ENCODE data around the gene DNMT3A.
A peak's percentile ranks its signal among the peaks of the same experiment; 100 is the strongest.

DNMT3A gene

DNA sequence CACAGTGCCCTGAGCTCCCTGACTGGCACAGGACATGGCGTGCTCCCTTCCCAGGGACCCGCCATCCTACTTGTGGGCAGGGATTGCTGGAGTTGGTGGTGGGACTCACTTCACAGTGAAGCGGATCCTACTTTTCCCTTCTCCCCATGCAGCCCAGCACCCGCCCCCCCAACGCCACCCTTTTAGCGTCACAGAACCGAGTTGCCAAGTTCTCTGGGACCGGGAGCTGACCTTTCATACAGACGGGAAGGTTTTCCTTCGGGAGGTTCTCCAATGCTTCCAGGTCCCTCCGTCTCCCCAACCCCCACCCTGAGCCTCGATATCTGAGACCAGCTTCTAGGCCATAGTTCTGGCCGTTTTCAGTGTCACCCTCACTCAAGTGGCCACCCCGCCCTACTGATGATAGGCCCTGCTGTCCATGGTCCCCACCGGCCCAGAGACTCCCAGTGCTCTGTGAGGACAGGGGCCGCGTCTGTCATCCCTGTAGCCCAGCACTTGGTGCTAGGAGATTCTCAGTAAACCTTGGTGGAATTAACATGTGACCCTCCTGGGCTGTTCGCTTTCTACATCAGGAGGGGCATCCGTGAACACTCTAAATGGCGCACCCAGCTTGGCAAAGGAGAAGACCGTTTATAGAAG lies 1.6 kb upstream of the DNMT3A start:
- no peaks in the 10 kb centered on the region for H3K36me3 ChIP-seq (ENCODE audit: insufficient read depth, low read length)
- no peak overlapping the region for H3K27ac ChIP-seq (ENCODE audit: low read length)
- peaks cover 21% of the 10 kb centered on the region for H3K79me2 ChIP-seq (ENCODE audit: insufficient read depth, low read length)
- peaks cover 25% of the 10 kb centered on the region for H3K4me1 ChIP-seq (ENCODE audit: insufficient read depth, low read length)
- no peak overlapping the region for H3K9ac ChIP-seq (ENCODE audit: low read depth, low read length)
- H3K27me3 ChIP-seq (ENCODE audit: insufficient read depth, low read length, poor library complexity), result peaks cover 3% of the 10 kb centered on the region
- peaks cover 18% of the 10 kb centered on the region for H4K20me1 ChIP-seq (ENCODE audit: insufficient read depth, low read length)
- no peaks in the 10 kb centered on the region for H3K9me3 ChIP-seq (ENCODE audit: insufficient read depth, low read length, severe bottlenecking)
- DNase-seq (no peak), ATAC-seq (ENCODE audit: insufficient read depth, low read depth) (no peak)
- no peak overlapping the region for H3K4me3 ChIP-seq (ENCODE audit: low read depth in 1 of 2, low read length in 2 of 2)
- H3K4me2 ChIP-seq (ENCODE audit: insufficient read depth, low read length), result peak overlapping the region; percentile 96
- TF ChIP-seq EZH2 (IDR thresholded peaks at IDR 0.05; ENCODE audit: borderline replicate concordance, low read depth, low read length, severe bottlenecking), result no peak
- TF ChIP-seq, protein P1, sequence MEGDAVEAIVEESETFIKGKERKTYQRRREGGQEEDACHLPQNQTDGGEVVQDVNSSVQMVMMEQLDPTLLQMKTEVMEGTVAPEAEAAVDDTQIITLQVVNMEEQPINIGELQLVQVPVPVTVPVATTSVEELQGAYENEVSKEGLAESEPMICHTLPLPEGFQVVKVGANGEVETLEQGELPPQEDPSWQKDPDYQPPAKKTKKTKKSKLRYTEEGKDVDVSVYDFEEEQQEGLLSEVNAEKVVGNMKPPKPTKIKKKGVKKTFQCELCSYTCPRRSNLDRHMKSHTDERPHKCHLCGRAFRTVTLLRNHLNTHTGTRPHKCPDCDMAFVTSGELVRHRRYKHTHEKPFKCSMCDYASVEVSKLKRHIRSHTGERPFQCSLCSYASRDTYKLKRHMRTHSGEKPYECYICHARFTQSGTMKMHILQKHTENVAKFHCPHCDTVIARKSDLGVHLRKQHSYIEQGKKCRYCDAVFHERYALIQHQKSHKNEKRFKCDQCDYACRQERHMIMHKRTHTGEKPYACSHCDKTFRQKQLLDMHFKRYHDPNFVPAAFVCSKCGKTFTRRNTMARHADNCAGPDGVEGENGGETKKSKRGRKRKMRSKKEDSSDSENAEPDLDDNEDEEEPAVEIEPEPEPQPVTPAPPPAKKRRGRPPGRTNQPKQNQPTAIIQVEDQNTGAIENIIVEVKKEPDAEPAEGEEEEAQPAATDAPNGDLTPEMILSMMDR (IDR thresholded peaks at IDR 0.05; ENCODE audit: borderline replicate concordance, extremely low read depth, low read length, poor library complexity, severe bottlenecking), result no peak
- no peak overlapping the region for H2AFZ ChIP-seq (ENCODE audit: low read depth, low read length)

DNA sequence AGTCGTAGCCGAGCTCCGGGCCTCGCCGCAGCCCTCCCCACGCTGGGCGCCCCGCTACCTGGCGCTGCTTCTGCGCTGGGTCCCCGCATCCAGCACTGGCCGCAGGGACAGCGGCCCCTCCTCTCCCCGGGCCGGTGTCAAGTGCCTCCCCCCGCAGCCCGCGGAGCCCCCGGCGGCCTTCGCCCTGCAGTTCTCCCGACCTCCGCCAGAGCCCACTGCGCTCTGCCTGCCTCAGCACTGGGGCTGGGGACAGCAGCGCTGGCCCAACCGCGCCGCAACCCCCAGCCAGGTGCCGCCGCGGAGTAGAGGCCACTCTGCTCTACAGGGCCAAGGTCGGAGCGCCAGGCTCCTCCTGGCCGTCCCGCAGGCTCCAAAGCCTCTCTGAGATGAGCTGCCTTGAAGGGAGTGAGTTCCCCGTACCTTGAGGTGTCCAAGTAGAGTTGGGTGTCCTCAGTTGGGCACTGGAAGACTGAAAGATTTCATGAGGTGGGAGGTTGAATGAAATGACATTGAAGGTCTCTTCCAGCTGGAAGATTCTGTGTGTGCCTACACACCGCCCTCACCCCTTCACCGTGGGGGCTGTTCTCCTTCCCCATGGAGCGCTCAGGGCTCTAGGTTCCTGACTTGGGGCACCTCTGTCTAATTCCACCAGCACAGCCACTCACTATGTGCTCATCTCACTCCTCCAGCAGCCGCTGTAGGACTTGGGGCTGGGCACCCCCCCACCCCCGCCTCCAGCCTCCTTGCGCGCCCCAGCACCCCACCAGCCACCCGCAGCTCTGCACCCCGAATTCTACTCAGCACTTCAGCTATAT lies 854 bp upstream of the DNMT3A start:
- Histone ChIP-seq H3K4me2 (ENCODE audit: insufficient read depth, low read length) (peak overlapping the region; percentile 96), H3K79me2 (ENCODE audit: insufficient read depth, low read length) (peaks cover 27% of the 10 kb centered on the region), H3K27me3 (ENCODE audit: insufficient read depth, low read length, poor library complexity) (peaks cover 2% of the 10 kb centered on the region), H3K9ac (ENCODE audit: low read depth, low read length) (peak overlapping the region; percentile 76), H3K27ac (ENCODE audit: low read length) (0 out of 2 replicates have a peak overlapping the region, but pooled peaks have one; percentile 30), H3K9me3 (ENCODE audit: insufficient read depth, low read length, severe bottlenecking) (no peaks in the 10 kb centered on the region), H4K20me1 (ENCODE audit: insufficient read depth, low read length) (peaks cover 26% of the 10 kb centered on the region), H3K4me3 (ENCODE audit: low read depth in 1 of 2, low read length in 2 of 2) (peak overlapping the region; percentile 34 to 75; a peak in 3 of 4 replicates), H3K4me1 (ENCODE audit: insufficient read depth, low read length) (peaks cover 25% of the 10 kb centered on the region), H3K36me3 (ENCODE audit: insufficient read depth, low read length) (no peaks in the 10 kb centered on the region), H2AFZ (ENCODE audit: low read depth, low read length) (peak overlapping the region; percentile 84)
- peak; percentile 84 for DNase-seq
- peak; percentile 88 for ATAC-seq (ENCODE audit: insufficient read depth, low read depth)
- TF ChIP-seq, protein P1 (IDR thresholded peaks at IDR 0.05; ENCODE audit: borderline replicate concordance, extremely low read depth, low read length, poor library complexity, severe bottlenecking), result peak; percentile 93
- peak; percentile 28 for TF ChIP-seq EZH2 (IDR thresholded peaks at IDR 0.05; ENCODE audit: borderline replicate concordance, low read depth, low read length, severe bottlenecking)

DNA sequence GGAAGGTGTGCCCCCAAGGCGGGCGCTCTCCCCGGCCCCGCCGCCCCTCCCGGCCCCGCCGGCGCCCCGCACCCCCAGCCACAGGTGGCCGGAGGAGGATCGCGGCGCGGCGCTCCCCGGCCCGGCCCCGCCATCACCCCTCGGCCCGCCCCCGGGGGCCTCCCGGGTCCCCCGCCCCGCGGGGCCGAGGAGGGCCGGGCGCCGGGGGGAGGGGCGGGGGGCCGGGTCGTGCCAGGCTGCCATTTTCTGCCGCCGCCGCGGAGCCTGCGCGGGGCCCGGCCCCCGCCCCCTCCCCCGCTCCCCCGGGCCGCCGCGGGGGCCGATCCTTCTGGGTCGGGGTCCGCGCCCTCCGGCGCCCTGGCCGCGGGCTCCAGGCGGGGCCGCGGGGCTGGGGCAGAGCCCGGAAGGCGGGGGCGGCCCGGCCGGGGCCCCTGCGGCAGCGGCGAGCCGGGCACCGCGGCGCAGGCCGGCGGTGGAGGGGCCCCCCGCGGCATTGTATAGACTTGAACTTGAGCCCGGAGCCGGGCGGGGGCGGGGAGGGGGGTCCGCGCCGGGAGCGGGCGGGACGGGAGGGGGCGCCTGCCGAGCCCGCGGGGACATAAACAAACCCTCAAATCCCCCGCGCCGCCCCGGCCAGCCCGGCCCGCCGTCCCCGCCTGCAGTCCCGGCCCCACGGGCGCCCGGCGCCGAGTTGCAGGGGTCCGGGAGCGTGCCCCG lies 556 bp downstream of the DNMT3A start:
- Histone ChIP-seq H3K4me2 (ENCODE audit: insufficient read depth, low read length) (peak overlapping the region; percentile 63; the same call in 1 of the 2 replicates), H2AFZ (ENCODE audit: low read depth, low read length) (no peak overlapping the region; the same call in 1 of the 2 replicates), H3K27me3 (ENCODE audit: insufficient read depth, low read length, poor library complexity) (no peaks in the 10 kb centered on the region), H3K79me2 (ENCODE audit: insufficient read depth, low read length) (peaks cover 41% of the 10 kb centered on the region), H3K9ac (ENCODE audit: low read depth, low read length) (peak overlapping the region; percentile 50), H3K9me3 (ENCODE audit: insufficient read depth, low read length, severe bottlenecking) (no peaks in the 10 kb centered on the region), H3K4me3 (ENCODE audit: low read depth in 1 of 2, low read length in 2 of 2) (peak overlapping the region in 1 of 2 experiments; percentile 75; a peak in 2 of 4 replicates), H3K27ac (ENCODE audit: low read length) (no peak overlapping the region), H3K4me1 (ENCODE audit: insufficient read depth, low read length) (peaks cover 25% of the 10 kb centered on the region), H4K20me1 (ENCODE audit: insufficient read depth, low read length) (peaks cover 38% of the 10 kb centered on the region), H3K36me3 (ENCODE audit: insufficient read depth, low read length) (no peaks in the 10 kb centered on the region)
- DNase-seq, result peak; percentile 42
- TF ChIP-seq, protein P1 (IDR thresholded peaks at IDR 0.05; ENCODE audit: borderline replicate concordance, extremely low read depth, low read length, poor library complexity, severe bottlenecking), result no peak
- TF ChIP-seq EZH2 (IDR thresholded peaks at IDR 0.05; ENCODE audit: borderline replicate concordance, low read depth, low read length, severe bottlenecking), result no peak
- ATAC-seq (ENCODE audit: insufficient read depth, low read depth), result peak; percentile 16; the same call in 1 of the 3 replicates

All from DND-41 (cell line).